NCI-H748 (cell line): ENCODE data around the gene VCY1B.
"Not testable (repeated sequence)": the region's sequence is repeated elsewhere in the genome, so short reads cannot be mapped to it uniquely, and the experiment has no call there.

Experiments used
- DNase-seq: peaks from one replicate; lab custom pipeline; 2025; ENCODE audit not compliant: unreplicated experiment; lab: John Stamatoyannopoulos, UW

VCY1B gene

GRCh38 chrY:14055927-14056326 lies at the start of gene VCY1B:
TSS of gene VCY1B (plus strand) at chrY:14056227. CDS start at chrY:14056290, 63 bp downstream.
- not testable (repeated sequence) for DNase-seq

GRCh38 chrY:14011916-14012315 lies 44.1 kb upstream of the VCY1B start:
- DNase-seq: not testable (repeated sequence)

- DNase-seq: not testable (repeated sequence)
Measured at GRCh38 chrY:14030395-14030794, 25.6 kb upstream of the VCY1B start.

- DNase-seq: no peak
Measured at GRCh38 chrY:14085877-14086276, 29.9 kb downstream of the VCY1B start.
